Activated CD8-positive, alpha-beta T cell treated with anti-CD3 and anti-CD28 coated beads for 36 hours (primary cell): ENCODE measurements around the gene RIMBP2. TPM values are rescaled to one million over a fixed set of nuclear protein-coding genes. Genes with fewer than 3 reads are reported as not detected.

Experiments
- ATAC-seq: fragments of 200-7000 bp; cut with Tn5 transposase; one replicate; pipeline ENCODE4 v1.10.0; 2021; ENCODE audit warnings: mild to moderate bottlenecking, moderate library complexity
- CTCF ChIA-PET: fragments of 350-600 bp; sonication (Branson Sonifier 250); formaldehyde crosslinking; loops from one replicate; lab custom pipeline; 2021; ENCODE audit warnings: antibody characterized with exemption; lab: Charles Lee
- POLR2A ChIA-PET: fragments of 350-600 bp; sonication (Branson Sonifier 250); formaldehyde crosslinking; loops from one replicate; lab custom pipeline; 2021; ENCODE audit warnings: antibody characterized with exemption; lab: Charles Lee
- DNase-seq: peaks from one replicate; pipeline ENCODE4 v3.0.0-alpha.2; 2020
- H3K27ac Mint-ChIP-seq: one replicate; pipeline ENCODE4 v1.8.0; 2021; ENCODE audit warnings: mild to moderate bottlenecking, mixed read lengths
- H3K27me3 Mint-ChIP-seq: one replicate; pipeline ENCODE4 v1.8.0; 2021; ENCODE audit warnings: mixed read lengths
- H3K36me3 Mint-ChIP-seq: one replicate; pipeline ENCODE4 v1.8.0; 2021; ENCODE audit warnings: low read depth, mixed read lengths
- H3K4me1 Mint-ChIP-seq: one replicate; pipeline ENCODE4 v1.8.0; 2021; ENCODE audit warnings: low read depth, mixed read lengths
- H3K4me3 Mint-ChIP-seq: one replicate; pipeline ENCODE4 v1.8.0; 2021; ENCODE audit warnings: mild to moderate bottlenecking, moderate library complexity, mixed read lengths
- H3K9me3 Mint-ChIP-seq: one replicate; pipeline ENCODE4 v1.8.0; 2021; ENCODE audit warnings: mixed read lengths
- CTCF ChIP-seq: fragments of 200-600 bp; IDR thresholded peaks from one replicate; pipeline ENCODE4 v1.8.0; 2022; ENCODE audit warnings: antibody characterized with exemption, mild to moderate bottlenecking
- intact Hi-C: fragments of 100-400 bp; cut with micrococcal nuclease; formaldehyde crosslinking; loops from one replicate; pipeline ENCODE4 v1.10.0; 2022
- total RNA-seq, 2 experiments: library from RNA; stranded (reverse); gene quantifications; one replicate each; pipeline ENCODE4 v1.2.3, GENCODE V29; 2021

Gene RIMBP2
- total RNA-seq, 2 experiments from 2014 or later = not detected

- no peak for TF ChIP-seq CTCF
- H3K27ac Mint-ChIP-seq = no peak overlapping the region
- no peak for DNase-seq
- intact Hi-C loops = no loop called here
- no peaks in the 10 kb centered on the region for H3K27me3 Mint-ChIP-seq
- H3K9me3 Mint-ChIP-seq = no peaks in the 10 kb centered on the region
- no peaks in the 10 kb centered on the region for H3K4me1 Mint-ChIP-seq
- ATAC-seq = no peak
- POLR2A ChIA-PET = no interaction called here
- H3K36me3 Mint-ChIP-seq = no peaks in the 10 kb centered on the region
- CTCF ChIA-PET = no interaction called here
- H3K4me3 Mint-ChIP-seq = no peak overlapping the region
These were observed 112.6 kb downstream of the RIMBP2 start for GRCh38 chr12:130603396-130603965.

DNA sequence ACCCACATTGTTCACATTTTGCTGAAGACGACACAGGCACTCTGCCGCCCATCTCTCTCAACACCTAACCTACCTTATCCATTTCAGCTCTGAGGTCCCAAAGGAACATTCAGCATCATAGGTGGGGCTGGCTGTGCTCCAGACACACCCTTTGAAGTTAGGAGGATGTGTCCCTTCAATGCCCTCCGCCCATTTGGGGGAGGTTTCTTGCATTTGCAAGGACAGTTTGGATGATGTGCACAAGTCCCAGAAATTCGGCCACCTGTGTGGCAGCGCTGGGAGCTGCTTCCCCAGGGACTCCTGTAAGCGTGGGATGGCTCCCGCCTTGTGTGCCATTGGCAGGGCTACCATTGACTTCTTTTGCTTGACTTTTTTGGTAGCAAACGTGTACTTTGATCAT is 113.8 kb downstream of the RIMBP2 start:
- peaks cover 7% of the 10 kb centered on the region for H3K9me3 Mint-ChIP-seq
- TF ChIP-seq CTCF = no peak
- intact Hi-C loops = no loop called here
- H3K4me3 Mint-ChIP-seq = no peak overlapping the region
- DNase-seq = no peak
- ChIA-PET POLR2A (no interaction called here), CTCF (no interaction called here)
- H3K36me3 Mint-ChIP-seq = no peaks in the 10 kb centered on the region
- ATAC-seq = no peak
- H3K27ac Mint-ChIP-seq = no peak overlapping the region
- H3K4me1 Mint-ChIP-seq = no peaks in the 10 kb centered on the region
- H3K27me3 Mint-ChIP-seq = no peaks in the 10 kb centered on the region

DNA sequence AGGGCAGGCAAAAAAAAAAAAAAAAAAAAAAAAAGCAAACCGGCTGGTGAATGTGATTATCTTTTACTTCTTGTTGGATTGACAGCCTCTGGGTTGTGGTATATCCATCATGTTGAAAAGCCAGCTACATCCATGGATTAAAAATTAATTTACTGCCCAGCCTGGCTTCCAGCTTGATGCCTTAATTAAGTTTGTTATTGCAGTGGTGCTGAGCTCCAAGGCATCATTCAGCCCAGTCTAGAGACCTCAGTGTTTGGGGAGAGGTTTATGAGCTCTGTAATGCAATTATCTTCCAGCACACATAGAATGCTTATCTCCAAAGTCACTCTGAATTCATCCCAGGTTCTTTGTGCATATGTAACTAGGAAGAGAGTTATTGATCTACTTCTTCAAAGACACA is 114.8 kb downstream of the RIMBP2 start:
- intact Hi-C loops = no loop called here
- no peak for ATAC-seq
- DNase-seq = no peak
- H3K27me3 Mint-ChIP-seq = no peaks in the 10 kb centered on the region
- POLR2A ChIA-PET = no interaction called here
- no peak for TF ChIP-seq CTCF
- H3K4me3 Mint-ChIP-seq = no peak overlapping the region
- CTCF ChIA-PET = interaction anchor here (1.3 kb wide), 1 partner anchor 146 kb away, joined by 4 read pairs; no protein-coding TSS in a partner anchor
- H3K36me3 Mint-ChIP-seq = no peaks in the 10 kb centered on the region
- H3K4me1 Mint-ChIP-seq = no peaks in the 10 kb centered on the region
- peaks cover 7% of the 10 kb centered on the region for H3K9me3 Mint-ChIP-seq
- no peak overlapping the region for H3K27ac Mint-ChIP-seq

GRCh38 chr12:130596241-130596640 is 119.9 kb downstream of the RIMBP2 start:
- Mint-ChIP-seq H3K36me3 (no peaks in the 10 kb centered on the region), H3K27ac (no peak overlapping the region), H3K4me3 (no peak overlapping the region), H3K9me3 (peaks cover 7% of the 10 kb centered on the region), H3K4me1 (no peaks in the 10 kb centered on the region), H3K27me3 (no peaks in the 10 kb centered on the region)
- no peak for ATAC-seq
- CTCF ChIA-PET = no interaction called here
- TF ChIP-seq CTCF = no peak
- POLR2A ChIA-PET = no interaction called here
- no peak for DNase-seq
- intact Hi-C loops = no loop called here

DNA sequence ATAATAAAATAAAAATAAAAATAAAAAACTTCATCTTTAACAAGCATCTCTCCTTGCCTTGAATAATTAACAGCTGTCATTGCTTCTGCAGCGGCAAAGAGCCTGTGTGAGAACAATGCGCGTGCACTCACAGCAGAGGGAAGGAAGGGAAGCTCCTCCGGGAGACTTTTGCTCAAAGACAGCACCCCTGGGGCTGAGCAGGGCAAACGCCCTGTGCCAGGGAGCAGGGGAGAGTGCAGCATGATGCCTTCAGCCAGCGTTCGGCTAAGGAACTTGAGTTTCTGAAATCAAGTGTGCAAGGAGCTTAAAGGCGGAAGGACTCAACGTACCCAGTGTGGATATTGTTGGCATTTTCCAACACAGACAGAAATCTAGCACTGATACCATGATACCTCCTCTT is 120.5 kb downstream of the RIMBP2 start:
- CTCF ChIA-PET = no interaction called here
- POLR2A ChIA-PET = no interaction called here
- H3K36me3 Mint-ChIP-seq = no peaks in the 10 kb centered on the region
- no peaks in the 10 kb centered on the region for H3K27me3 Mint-ChIP-seq
- DNase-seq (no peak), ATAC-seq (no peak)
- peaks cover 7% of the 10 kb centered on the region for H3K9me3 Mint-ChIP-seq
- no peak for TF ChIP-seq CTCF
- intact Hi-C loops = no loop called here
- H3K27ac Mint-ChIP-seq = no peak overlapping the region
- no peaks in the 10 kb centered on the region for H3K4me1 Mint-ChIP-seq
- no peak overlapping the region for H3K4me3 Mint-ChIP-seq
